Measurements from ENCODE around the gene SOBP.

- TF ChIP-seq GATA2 (IDR thresholded peaks at IDR 0.05; ENCODE audit: low read depth, low read length) (no peak), GATA3 (IDR thresholded peaks at IDR 0.05; ENCODE audit: low read depth, low read length) (no peak)
These were observed 23.3 kb downstream of the SOBP start for GRCh38 chr6:107513214-107513613.

Data from SH-SY5Y (cell line).